G401.6 (cell line): ENCODE results near the gene OR5V1.
"Not testable (repeated sequence)": the region's sequence is repeated elsewhere in the genome, so short reads cannot be mapped to it uniquely, and the experiment has no call there.

Experiments
- FAIRE-seq: peaks from 2 replicates; lab custom pipeline; 2012; peaks lifted over from hg19 to GRCh38; lab: Jason Lieb, UNC

OR5V1 gene

GRCh38 chr6:29368765-29369164 is at the start of gene OR5V1:
OR5V1 (minus strand) TSS chr6:29368865; CDS start chr6:29356195, 12,670 bp downstream.
- FAIRE-seq, result no peak

GRCh38 chr6:29414588-29414987 is 45.9 kb upstream of the OR5V1 start, which contains the start of gene OR12D1:
OR12D1 (plus strand) TSS chr6:29414928.
- FAIRE-seq, result no peak

GRCh38 chr6:29403801-29404200 is 35.1 kb upstream of the OR5V1 start:
- no peak for FAIRE-seq

- no peak for FAIRE-seq
Measured at GRCh38 chr6:29399525-29399924, 30.9 kb upstream of the OR5V1 start.

GRCh38 chr6:29395331-29395730 is 26.7 kb upstream of the OR5V1 start, which contains the start of gene OR12D2:
OR12D2 (plus strand) TSS chr6:29395631; CDS start chr6:29396700, 1,069 bp downstream.
- no peak for FAIRE-seq

GRCh38 chr6:29388533-29388932 is 19.9 kb upstream of the OR5V1 start:
- FAIRE-seq, result no peak

GRCh38 chr6:29376003-29376402 is 7.3 kb upstream of the OR5V1 start:
- FAIRE-seq, result no peak

GRCh38 chr6:29375191-29375590 is 6.5 kb upstream of the OR5V1 start, which contains the start of gene OR12D3:
OR12D3 (minus strand) TSS chr6:29375291; CDS start chr6:29375287, 4 bp downstream.
- FAIRE-seq, result no peak

GRCh38 chr6:29355603-29356002 is 13.1 kb downstream of the OR5V1 start:
- peak; percentile 6 for FAIRE-seq

GRCh38 chr6:29354980-29355379 is 13.7 kb downstream of the OR5V1 start:
- FAIRE-seq, result no peak

- not testable (repeated sequence) for FAIRE-seq
Measured at GRCh38 chr6:29349348-29349747, 19.3 kb downstream of the OR5V1 start.

GRCh38 chr6:29345380-29345779 is 23.3 kb downstream of the OR5V1 start:
- FAIRE-seq, result peak; percentile 56

- no peak for FAIRE-seq
Measured at GRCh38 chr6:29336269-29336668, 32.4 kb downstream of the OR5V1 start.

- no peak for FAIRE-seq
Measured at GRCh38 chr6:29332676-29333075, 36.0 kb downstream of the OR5V1 start.

- no peak for FAIRE-seq
Measured at GRCh38 chr6:29325777-29326176, 42.9 kb downstream of the OR5V1 start.

GRCh38 chr6:29323332-29323731 is 45.3 kb downstream of the OR5V1 start:
- FAIRE-seq, result not testable (repeated sequence)

GRCh38 chr6:29319931-29320330 is 48.7 kb downstream of the OR5V1 start:
- peak; percentile 55 for FAIRE-seq
